ENCODE data around the gene OARD1.
A peak's percentile ranks its signal among the peaks of the same experiment; 100 is the strongest.

OARD1 gene

GRCh38 chr6:41047745-41048732, 24.1 kb downstream of the OARD1 start:
- FAIRE-seq, result no peak
- no peak for DNase-seq (ENCODE audit: insufficient read length, low spot score)
- TF ChIP-seq POLR2A (IDR thresholded peaks at IDR 0.05; ENCODE audit: low read depth, low read length), result no peak

GRCh38 chr6:41047306-41047705, 24.9 kb downstream of the OARD1 start:
- no peak for DNase-seq (ENCODE audit: insufficient read length, low spot score)
- TF ChIP-seq POLR2A (IDR thresholded peaks at IDR 0.05; ENCODE audit: low read depth, low read length), result no peak
- FAIRE-seq, result no peak

- FAIRE-seq (no peak), DNase-seq (ENCODE audit: insufficient read length, low spot score) (no peak)
- TF ChIP-seq POLR2A (IDR thresholded peaks at IDR 0.05; ENCODE audit: low read depth, low read length), result no peak
These were observed 26.1 kb downstream of the OARD1 start for GRCh38 chr6:41046084-41046483.

- DNase-seq (ENCODE audit: insufficient read length, low spot score), result no peak
- FAIRE-seq, result no peak
- no peak for TF ChIP-seq POLR2A (IDR thresholded peaks at IDR 0.05; ENCODE audit: low read depth, low read length)
These were observed 26.5 kb downstream of the OARD1 start for GRCh38 chr6:41045664-41046063.

GRCh38 chr6:41043151-41043550, 29.0 kb downstream of the OARD1 start:
- FAIRE-seq, result no peak
- TF ChIP-seq POLR2A (IDR thresholded peaks at IDR 0.05; ENCODE audit: low read depth, low read length), result no peak
- DNase-seq (ENCODE audit: insufficient read length, low spot score), result no peak

- no peak for TF ChIP-seq POLR2A (IDR thresholded peaks at IDR 0.05; ENCODE audit: low read depth, low read length)
- no peak for FAIRE-seq
- DNase-seq (ENCODE audit: insufficient read length, low spot score), result no peak
These were observed 29.7 kb downstream of the OARD1 start, which contains the start of gene TSPO2 for GRCh38 chr6:41042226-41043055. TSPO2 (plus strand) TSS chr6:41042467; CDS start chr6:41042986, 519 bp downstream.

GRCh38 chr6:41040940-41041536, 31.1 kb downstream of the OARD1 start:
- no peak for DNase-seq (ENCODE audit: insufficient read length, low spot score)
- TF ChIP-seq POLR2A (IDR thresholded peaks at IDR 0.05; ENCODE audit: low read depth, low read length), result no peak
- FAIRE-seq, result no peak

GRCh38 chr6:41040101-41040939, 31.8 kb downstream of the OARD1 start:
- no peak for FAIRE-seq
- peak; percentile 60 for DNase-seq (ENCODE audit: insufficient read length, low spot score)
- no peak for TF ChIP-seq POLR2A (IDR thresholded peaks at IDR 0.05; ENCODE audit: low read depth, low read length)

GRCh38 chr6:41039060-41039998, 32.8 kb downstream of the OARD1 start, which contains the start of gene UNC5CL:
UNC5CL (minus strand) TSS chr6:41039221; CDS start chr6:41035074, 4,147 bp downstream.
- DNase-seq (ENCODE audit: insufficient read length, low spot score) (peak; percentile 60), FAIRE-seq (no peak)
- no peak for TF ChIP-seq POLR2A (IDR thresholded peaks at IDR 0.05; ENCODE audit: low read depth, low read length)

GRCh38 chr6:41038205-41038604, 34.0 kb downstream of the OARD1 start:
- no peak for DNase-seq (ENCODE audit: insufficient read length, low spot score)
- no peak for FAIRE-seq
- TF ChIP-seq POLR2A (IDR thresholded peaks at IDR 0.05; ENCODE audit: low read depth, low read length), result no peak

- FAIRE-seq, result no peak
- no peak for TF ChIP-seq POLR2A (IDR thresholded peaks at IDR 0.05; ENCODE audit: low read depth, low read length)
- DNase-seq (ENCODE audit: insufficient read length, low spot score), result no peak
These were observed 34.9 kb downstream of the OARD1 start for GRCh38 chr6:41037107-41037900.

Data from H54 (cell line).